Forelimb muscle (tissue), 1 donor: Measurements from ENCODE around the gene NEAT1. TPM values are rescaled to one million over a fixed set of nuclear protein-coding genes. Genes with fewer than 3 reads are reported as not detected.

Experiments
- DNase-seq: peaks from one replicate; pipeline ENCODE4 v3.0.0-alpha.2; 2013; ENCODE audit warnings: low read depth
- polyA plus RNA-seq: library from polyadenylated mRNA; unstranded; fragments of 120-200 nt; gene quantifications from one replicate; pipeline ENCODE4 v1.2.1, GENCODE V29; 2013; ENCODE audit not compliant: insufficient read length

NEAT1 gene
- polyA plus RNA-seq, 1 donor: 94.1 TPM

DNA sequence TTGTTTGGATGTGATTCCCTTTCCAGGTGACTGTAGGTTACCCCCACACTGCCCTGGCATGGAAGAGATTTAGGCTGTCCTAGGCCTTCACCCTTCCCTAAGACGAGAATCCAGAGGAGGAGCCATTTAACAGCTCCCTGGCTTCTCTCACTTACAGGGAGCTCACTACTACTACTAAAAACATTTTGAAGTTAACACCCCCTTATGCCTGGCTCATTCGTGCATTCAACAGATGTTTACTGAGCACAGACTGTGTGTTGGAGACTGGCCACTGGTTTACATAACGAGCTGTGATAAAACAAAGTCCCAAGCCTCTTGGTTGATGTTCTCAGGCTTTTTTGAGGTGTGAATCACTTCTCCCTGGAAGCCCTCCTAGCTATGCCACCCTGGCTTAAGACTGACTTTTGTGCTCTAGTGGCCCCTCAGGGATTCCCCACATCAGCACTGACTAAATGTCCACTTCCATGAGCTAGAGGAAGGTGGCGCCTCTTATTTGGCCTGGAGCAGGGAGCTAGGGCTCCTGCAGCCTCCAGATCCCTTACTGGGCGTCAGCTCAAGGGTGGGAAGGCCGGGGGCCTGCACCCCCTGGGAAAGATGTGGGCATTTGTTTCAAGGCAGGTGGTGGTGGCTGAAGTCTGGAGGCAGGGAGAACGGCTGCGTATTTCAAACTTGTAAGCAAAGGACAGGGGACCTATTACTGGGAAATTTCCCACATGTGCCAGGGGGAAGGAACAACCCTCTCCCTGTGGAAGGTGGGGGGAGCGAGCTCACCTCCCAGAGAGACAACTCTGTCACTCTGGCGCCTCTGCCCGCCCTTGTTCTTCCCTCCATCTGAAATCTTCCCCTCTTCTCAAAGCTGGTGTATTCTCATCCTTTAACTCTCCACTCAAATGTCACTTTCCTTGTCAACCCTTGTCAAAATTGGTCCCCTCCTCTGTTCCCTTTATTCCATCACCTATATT, 56.9 kb downstream of the NEAT1 start:
- DNase-seq: no peak

DNA sequence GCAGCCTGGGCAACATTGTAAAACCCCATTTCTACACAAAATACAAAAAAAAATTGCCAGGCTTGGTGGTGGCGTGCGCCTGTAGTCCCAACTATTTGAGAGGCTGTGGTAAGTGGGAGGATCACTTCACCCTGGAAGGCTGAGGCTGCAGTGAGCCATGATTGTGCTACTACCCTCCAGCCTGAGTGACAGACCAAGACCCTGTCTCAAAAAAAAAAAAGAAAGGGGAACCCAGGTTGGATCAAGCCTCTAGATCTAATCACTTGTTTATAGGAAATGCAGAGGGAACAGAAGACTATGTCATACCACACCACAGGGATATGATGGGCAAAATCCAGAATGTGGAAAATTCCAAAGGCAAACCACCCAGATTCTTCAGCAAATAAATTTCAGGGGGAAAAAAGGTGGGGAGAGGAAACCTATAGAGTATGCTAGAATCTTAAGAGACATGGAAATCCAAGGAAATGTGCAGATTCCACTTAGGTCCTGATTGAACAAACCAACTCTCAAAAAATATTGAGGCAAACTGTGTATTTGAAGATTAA, 59.8 kb downstream of the NEAT1 start:
- DNase-seq: no peak

DNA sequence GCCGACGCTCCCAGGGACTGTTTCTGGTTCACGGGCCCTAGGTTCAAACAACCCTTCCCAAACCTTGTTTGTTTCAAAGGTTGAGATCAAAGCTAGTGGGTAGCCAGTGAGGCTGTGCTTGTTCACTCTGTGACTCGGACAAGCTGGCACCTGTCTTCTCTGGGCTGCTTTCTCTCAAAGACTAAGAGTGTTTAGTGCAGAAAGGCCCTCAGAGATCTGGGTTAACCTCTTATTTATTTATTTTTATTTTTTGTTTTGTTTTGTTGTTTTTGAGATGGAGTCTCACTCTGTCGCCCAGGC, 63.3 kb downstream of the NEAT1 start:
- DNase-seq: no peak

DNA sequence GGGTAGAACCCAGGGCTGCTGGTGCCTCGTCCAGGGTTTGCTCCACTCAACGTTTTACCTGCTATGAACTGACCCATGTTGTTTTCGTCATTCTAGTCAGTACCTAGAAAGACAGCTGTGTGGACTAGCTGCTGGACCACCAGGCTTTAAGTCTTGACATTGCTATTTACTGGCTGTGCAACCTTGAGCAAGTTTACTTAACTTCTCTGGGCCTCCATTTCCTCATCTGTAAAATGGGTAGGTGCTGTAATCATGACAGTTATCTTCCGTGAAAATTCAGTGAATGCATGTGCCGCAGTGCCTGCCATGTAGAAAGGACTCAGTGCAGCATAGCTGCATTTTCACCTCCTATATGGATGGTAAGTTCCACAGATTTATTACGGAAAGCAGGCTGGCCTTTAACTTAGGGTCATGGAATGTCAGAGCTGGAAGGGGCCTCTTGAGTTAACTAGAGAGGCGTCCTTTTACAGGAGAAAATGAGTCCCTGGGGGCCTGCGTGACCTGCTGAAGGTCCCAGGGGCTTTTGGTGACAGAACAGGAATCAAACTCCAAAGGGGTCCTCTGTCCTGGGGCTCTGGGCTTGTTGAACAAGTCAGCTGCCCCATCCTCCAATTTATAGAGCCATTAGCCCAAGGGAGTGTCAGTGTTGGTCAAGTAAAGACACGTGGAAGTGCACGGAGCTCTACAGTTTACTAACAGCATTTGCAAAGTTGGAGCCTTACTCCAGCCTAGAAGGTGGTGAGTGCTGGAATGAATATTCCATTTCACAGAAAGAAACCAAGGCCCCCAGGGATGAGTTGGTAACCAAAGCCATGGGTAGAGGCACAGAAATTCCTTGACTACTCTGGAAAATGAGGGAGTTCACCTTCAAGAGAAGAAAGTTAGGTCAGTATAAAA, 64.2 kb downstream of the NEAT1 start:
- no peak for DNase-seq

DNA sequence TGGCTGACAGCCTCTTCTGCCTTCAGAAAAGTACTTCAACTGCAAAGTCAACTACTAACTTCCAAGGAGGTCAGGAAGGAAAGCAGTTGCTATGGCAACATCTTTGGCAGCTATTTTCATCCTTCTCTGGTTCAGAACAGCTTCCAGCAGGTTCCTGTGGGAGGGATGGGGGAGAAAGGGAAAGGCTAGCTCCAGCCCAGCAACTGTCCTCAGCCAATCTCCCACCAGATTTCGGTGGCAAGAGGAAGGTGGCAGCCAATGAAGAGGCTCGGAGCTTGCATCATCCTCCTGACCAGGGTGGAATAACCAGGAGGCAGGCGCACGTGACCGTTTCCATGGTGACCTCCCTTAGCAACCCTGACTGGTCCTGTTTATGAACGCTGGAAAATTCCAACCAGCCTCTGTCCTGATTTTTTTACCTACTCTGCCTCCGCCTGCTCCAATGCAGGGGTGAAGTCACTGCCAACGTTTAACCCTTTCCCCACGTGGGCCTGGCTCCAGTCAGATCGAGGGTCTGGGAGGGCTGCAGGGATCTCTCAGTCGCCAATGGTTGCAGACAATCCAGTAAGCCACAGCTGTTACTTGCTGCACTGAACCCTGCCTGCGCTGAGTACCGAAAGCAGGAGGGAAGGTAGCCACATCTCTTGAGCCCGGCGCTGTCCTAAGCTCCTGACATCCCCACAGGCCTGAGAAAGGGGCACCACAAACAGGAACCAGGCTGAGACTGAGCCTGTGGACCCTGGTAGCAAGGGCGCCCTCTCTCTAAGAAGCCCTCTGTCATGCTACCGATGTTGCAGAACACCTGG, 65.1 kb downstream of the NEAT1 start:
- peak; percentile 100 for DNase-seq

DNA sequence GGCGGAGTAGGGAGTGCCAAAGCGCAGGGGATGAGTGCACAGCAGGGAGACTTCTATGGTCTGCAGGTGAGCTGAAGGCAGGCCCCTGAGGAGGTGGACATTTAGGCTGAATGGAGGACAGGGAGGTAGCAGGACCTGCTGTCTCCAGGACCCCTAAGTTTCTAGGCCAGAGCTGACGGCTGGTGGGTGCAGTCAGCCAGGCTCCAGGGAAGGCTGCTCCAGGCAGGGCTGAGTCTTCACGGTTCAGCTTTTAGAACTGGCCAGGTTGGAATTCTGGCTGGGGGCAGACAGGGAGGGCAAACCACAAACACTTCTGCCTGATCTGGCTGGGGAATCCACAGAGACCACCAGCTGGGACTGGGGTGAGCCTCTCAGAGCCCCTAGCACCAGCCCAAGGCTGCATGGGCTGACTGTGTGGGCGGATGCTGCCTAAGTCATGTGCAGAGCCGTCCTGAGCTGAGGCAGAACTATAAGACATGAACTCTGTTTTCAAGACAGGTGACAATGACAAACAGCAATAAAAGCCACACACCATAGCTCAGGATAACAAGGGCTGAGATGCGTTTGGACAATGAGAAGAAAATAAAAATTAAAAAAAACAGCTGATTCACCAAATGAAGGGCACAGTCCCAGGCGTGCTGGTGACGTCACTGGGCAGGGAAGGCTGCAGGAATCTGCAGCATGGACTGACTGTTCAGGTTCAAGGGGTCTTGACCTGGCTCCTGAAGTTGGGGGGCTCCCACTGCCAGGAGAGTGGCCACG, 65.9 kb downstream of the NEAT1 start:
- no peak for DNase-seq

DNA sequence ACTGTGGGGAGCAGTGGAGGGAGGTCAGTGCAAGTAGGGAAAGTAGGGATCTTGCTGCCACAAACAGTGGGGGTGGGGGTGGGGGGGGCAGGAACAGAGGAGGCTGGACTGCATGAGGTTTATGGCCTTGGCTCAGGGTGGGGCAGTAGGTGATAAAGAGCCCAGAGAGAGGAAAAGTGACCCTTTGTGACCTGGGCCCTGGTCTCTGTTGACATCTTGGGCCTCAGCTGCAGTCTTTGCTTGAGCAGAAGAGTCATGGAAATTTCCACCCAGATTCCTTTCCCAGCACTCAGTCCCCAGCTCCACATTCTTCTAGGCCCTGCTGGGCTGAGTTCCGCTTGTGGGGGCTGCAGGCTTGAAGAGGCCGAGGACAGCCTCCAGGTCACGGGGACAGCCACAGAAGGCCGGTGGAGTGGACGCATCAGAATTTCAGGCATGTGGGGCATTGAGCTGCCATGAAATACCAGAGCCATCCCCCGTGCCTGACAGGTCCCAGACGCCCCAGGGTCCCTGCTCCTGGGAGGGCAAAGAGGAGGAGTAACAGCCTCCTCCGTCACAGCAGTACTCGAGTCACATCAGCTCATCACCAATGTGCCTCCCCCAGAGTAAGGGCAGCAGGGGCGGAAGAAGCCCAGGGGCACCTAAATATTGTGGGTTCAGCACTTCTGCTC, 66.6 kb downstream of the NEAT1 start:
- DNase-seq: no peak

DNA sequence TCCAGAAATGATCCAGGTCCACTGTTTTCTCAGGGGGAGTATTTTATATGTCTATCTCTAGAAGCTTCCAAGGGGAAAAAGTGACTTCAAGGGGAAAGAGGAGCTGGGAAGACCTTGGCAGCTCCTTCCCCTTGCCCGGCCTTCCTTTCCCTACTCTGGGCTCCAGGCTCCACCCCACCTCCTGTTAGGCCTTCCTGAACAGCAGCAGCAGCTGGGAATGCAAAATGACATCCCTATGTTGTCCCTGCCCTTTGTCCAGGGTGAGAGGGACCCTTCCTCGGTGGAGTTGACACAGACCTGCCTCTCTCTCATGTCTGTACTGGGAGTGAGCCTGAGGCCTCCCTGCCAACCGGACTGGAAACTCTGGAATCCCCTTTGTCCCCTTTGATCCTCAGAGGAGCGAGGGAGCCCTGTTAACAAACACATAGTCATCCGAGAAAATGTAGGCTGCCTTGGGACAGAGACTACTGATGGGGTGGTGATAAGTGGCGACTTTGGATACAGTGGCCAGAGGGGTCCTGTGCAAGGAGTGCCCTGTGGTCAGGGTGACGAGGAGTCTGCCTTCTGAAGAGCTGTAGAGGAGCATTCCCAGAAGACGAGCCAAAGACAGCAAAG, 67.2 kb downstream of the NEAT1 start:
- DNase-seq: no peak

DNA sequence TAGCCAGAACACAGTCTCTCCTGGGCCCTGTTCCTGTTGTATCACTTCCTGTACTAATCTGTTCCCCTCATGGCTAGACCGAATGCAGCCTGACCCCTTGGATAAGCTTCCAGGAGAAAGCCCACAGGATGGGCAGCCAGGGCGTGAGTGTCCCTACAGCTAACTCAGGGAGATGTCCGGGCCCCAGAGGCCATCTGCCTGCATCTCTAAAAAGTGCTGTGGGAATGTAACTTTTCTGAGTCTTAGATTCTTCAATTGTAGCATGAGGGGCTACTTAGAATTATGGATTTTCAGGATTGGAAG, 68.5 kb downstream of the NEAT1 start:
- DNase-seq: no peak

DNA sequence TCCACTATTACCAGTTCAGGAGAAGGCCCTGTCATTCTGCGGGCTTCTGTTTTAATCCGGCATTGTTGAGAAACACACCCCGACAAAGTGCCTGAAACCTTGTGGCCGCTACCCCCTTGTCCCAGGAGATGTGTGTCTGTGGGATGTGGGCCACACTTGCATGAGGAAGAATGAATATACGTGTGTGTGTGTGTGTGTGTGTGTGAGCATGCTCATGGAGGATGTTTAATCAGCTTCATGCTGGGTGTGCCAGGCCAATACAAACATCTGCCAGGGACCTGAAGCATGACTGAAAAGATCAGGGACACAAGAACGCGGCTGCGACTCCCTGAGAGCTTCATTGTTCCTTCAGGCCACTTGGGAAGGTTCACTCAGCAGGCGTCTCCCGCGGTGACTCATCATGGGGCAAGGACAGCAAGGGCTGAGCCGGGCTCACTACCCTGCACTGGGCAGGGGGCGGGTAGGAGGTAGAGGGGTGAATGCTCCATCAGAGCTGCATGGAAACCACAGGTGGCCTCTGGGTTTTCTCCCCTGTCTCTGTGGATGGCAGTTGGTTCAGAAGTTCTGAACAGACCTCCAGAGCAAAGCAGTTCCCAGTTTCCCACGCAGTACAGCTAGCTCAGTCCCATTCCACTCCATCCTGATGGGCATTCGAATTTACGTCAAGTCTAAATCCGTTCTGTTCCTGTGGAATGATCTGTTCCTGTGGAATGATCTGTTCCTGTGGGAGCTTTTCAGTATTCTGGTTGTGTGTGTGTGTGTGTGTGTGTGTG, 69.2 kb downstream of the NEAT1 start:
- no peak for DNase-seq

DNA sequence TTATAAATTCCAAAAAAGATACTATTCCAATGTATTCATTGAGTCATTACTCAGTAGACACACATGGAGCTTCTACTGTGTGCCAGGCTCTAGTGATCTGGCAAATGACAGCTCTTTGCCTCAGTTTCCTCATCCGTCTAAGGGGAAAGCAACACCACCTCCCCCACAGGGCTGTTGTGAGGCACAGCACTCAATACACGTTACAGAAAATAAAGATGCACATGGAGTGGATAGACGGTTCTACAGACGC, 69.7 kb downstream of the NEAT1 start:
- no peak for DNase-seq

DNA sequence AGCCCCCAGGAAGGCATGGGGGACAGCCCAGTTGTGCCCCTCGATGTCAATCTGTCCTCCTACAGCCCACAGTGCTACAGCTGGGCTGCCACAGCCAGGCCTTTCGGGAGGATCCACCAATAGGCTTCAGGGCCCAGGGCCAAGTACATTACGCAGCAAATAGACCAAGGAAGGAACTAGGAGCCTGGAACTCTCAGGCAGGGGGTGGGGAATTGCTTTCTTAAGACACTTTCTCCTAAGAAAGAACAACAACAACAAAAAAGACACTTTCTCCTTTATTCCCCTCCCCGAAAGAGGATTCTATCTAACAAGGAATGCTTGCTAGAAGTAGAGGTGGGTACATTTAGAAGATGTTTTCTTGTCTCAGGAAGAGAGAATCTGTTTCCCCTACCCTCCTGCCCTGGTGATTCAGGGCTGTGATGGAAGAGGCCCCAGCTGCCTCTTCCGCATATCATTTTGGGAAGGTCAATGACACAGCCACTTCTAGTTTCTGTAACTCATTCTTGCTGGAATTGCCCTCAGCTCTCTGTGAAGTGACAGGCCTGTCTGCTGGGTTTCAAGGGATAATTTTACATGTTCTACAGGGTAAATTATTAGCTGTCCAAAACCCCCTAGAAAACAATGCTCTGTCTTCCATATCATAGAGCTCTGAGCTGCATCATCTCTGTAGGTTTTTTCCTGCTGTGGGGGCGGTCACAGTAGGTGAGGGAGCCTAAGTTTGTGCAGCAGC, 70.2 kb downstream of the NEAT1 start:
- DNase-seq: no peak

DNA sequence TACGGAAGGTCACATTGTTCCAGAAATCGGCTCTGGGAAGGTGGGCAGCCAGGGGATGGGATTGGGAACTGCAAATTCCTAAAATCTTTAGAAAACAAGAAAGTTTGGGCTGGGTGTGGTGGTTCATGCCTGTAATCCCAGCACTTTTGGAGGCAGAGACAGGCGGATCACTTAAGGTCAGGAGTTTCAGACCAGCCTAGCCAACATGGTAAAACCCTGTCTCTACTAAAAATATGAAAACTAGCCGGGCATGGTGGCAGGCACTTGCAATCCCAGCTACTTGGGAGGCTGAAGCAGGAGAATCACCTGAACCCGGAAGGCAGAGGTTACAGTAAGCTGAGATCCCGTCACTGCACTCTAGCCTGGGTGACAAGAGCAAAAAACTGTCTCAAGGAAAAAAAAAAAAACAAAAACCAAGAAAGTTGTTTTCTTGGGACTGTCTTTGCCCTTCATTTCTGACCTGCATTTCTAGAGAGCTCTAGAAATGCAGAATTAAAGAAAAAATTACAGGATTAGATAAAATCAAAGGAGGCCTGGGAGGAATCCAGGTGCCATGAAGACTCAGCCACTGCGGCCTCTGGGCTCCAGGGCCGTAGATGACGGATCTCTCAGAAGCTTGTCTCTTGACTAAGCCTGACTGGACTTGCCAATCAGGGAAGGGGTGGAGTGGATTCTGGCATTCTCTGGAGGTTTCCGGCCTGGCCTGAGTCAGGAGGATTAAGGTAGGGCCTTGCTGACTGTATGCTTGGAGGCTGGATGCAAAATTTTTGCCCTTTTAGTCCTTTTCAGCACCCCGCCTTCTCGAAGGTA, 71.0 kb downstream of the NEAT1 start:
- DNase-seq: no peak

Other genes with a start within 250 kb of the NEAT1 start
- gene CAPN1, start 240.9 kb upstream of the NEAT1 start, polyA plus RNA-seq: 73.1 TPM
- gene POLA2, start 160.8 kb upstream of the NEAT1 start, polyA plus RNA-seq: 28.8 TPM
- 32.5 TPM for gene CDC42EP2, start 107.9 kb upstream of the NEAT1 start, polyA plus RNA-seq
- gene DPF2, start 88.9 kb upstream of the NEAT1 start, polyA plus RNA-seq: 42.2 TPM
- gene TIGD3, start 68.0 kb upstream of the NEAT1 start, polyA plus RNA-seq: 0.34 TPM
- 5.7 TPM for gene SLC25A45, start 40.2 kb upstream of the NEAT1 start, polyA plus RNA-seq
- gene FRMD8, start 36.2 kb upstream of the NEAT1 start, polyA plus RNA-seq: 8.9 TPM
- gene MALAT1, start 76.2 kb downstream of the NEAT1 start, polyA plus RNA-seq: 200 TPM
- gene SCYL1, start 102.3 kb downstream of the NEAT1 start, polyA plus RNA-seq: 43.6 TPM
- 131 TPM for gene LTBP3, start 135.6 kb downstream of the NEAT1 start, polyA plus RNA-seq
- gene ZNRD2, start 147.7 kb downstream of the NEAT1 start, polyA plus RNA-seq: 53.9 TPM
- gene FAM89B, start 149.7 kb downstream of the NEAT1 start, polyA plus RNA-seq: 37.3 TPM
- gene EHBP1L1, start 153.3 kb downstream of the NEAT1 start, polyA plus RNA-seq: 355 TPM
- 1.4 TPM for gene KCNK7, start 173.0 kb downstream of the NEAT1 start, polyA plus RNA-seq
- gene MAP3K11, start 191.4 kb downstream of the NEAT1 start, polyA plus RNA-seq: 30.1 TPM
- gene PCNX3, start 193.0 kb downstream of the NEAT1 start, polyA plus RNA-seq: 18.0 TPM
- 34.0 TPM for gene SIPA1, start 215.3 kb downstream of the NEAT1 start, polyA plus RNA-seq
- gene RELA, start 240.1 kb downstream of the NEAT1 start, polyA plus RNA-seq: 42.1 TPM